GM21526 (cell line): ENCODE results near the gene LTBP4.
"Not testable (repeated sequence)": the region's sequence is repeated elsewhere in the genome, so short reads cannot be mapped to it uniquely, and the experiment has no call there.

Experiments
- ATAC-seq: cut with Tn5 transposase; IDR thresholded peaks from one replicate; pipeline ENCODE4 v1.9.1; 2021; ENCODE audit warnings: moderate library complexity; ENCODE audit not compliant: unreplicated experiment, low FRiP score

The LTBP4 gene

GRCh38 chr19:40624369-40625153 is 23.4 kb downstream of the LTBP4 start:
- ATAC-seq: not testable (repeated sequence)

DNA sequence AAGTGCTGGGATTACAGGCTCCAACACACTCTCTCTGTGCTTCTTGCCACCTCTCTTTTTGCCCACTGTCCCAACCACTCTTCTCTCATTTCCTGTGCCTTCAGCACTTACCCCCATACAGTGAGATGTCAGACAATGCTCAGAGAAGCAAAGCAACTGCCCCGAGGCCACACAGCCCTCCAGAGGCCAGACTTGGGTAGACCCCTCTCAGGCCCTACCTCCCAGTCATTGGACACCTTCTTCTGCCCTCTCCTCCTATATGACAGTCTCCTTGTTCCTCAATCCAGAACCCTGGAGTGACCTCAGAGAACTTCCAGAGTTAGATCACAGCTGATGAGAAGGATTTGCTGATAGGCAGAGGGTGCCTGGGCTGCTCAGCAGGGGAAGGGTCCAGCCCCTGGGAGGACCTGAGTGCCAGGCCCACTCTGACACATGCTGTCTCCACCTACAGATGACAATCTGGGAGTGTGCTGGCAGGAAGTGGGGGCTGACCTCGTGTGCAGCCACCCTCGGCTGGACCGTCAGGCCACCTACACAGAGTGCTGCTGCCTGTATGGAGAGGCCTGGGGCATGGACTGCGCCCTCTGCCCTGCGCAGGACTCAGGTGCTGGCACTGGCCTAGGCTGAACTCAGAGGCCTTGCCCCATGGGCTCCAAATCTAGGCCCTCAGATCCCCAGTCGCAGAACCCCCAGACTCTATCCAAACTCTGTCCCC is 24.4 kb downstream of the LTBP4 start:
- no peak for ATAC-seq

- ATAC-seq: no peak
Observed at GRCh38 chr19:40626918-40627317, 25.7 kb downstream of the LTBP4 start.

DNA sequence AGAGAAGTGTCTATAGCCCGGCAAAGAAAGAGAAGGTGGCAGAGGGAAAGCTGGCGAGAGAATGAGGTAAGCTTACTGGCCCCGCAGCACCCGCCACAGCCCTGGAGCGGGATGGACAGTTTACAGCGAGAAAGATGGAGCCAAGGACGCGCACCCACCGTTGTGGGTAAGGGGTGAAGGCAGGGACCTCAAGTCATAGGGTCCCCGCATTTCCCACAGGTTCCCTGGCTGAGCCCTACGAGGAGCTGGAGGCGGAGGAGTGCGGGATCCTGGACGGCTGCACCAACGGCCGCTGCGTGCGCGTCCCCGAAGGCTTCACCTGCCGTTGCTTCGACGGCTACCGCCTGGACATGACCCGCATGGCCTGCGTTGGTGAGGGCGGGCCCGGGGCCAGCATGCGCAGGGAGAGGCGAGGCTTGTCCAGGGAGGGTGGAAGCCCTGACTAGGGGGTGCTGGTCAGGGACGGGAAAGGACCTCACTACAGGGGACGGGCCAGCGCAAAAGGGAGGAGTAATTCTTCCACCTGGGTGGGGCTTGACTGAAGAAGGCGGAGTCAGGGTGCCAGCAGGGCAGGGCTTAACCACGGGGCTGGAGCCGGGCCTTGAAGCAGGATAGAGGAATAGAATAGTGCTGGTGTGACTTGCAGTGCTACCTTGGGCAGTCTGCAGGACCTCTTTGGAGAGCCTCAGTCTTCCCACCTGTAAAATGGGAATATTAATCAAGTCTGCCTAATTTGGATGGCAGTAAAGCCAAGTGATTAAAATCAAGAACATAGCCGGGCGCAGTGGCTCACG is 26.5 kb downstream of the LTBP4 start:
- ATAC-seq: no peak

DNA sequence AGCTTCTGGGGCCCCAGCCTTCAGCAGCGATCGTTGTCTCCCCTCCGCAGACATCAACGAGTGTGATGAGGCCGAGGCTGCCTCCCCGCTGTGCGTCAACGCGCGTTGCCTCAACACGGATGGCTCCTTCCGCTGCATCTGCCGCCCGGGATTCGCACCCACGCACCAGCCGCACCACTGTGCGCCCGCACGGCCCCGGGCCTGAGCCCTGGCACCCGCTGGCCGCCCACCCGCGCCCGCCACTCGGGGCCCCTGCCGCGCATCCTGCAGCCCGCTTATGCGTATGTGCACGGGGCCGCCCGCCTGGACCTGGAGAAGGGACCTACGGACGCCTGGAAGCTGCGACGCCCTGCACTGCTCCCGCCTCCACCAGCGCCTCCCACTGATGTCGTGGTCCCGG is 28.2 kb downstream of the LTBP4 start:
- no peak for ATAC-seq

GRCh38 chr19:40630571-40631160 is 29.5 kb downstream of the LTBP4 start:
- ATAC-seq: no peak

DNA sequence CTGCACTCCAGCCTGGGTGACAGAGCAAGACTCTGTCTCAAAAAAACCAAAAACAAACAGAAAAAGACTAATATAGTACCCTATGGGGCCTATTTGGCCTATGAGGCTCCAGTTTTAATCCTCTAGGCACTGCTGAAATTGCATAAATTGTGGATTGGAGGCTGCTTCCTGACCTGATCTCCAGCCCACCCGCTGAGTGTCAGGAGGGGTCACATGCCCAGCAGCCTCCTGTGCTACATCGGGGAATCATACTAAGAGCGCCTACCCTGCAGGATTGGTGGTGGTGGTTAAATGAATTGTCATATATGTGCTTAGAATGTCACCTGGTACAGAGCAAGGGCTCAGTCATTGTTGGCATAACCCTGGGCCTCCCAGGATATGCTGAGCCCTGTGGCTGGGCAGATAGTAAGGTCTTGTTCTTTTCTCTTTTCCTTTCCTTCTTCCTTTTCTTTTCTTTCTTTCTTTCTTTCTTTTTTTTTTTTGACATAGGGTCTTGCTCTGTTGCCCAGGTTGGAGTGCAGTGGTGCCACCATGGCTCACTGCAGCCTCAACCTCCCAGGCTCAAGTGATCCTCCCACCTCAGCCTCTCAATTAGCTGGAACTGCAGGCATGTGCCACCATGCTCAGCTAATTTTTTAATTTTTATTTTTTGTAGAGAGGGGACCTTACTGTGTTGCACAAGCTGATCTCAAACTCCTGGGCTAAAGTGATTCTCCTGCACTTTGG is 31.3 kb downstream of the LTBP4 start:
- no peak for ATAC-seq

DNA sequence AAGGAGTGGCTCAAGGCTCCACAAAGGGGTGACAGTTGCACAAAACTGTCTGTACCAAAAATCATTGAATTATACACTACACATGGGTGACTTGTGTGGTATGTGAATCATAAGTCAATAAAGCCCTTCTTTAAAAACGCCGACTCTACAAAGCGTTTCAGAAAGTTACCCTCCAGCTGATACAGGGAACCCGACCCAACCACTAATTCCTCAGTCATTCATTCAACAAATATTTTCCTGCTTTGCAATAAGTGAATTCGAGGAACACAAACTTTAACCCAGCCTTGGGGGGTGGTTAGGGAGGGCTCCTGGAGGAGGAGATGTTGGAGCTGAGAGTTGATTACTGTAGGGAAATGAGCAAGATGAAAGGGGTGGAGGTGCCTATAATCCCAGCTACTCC is 32.0 kb downstream of the LTBP4 start:
- ATAC-seq: no peak

GRCh38 chr19:40638327-40638726 is 37.2 kb downstream of the LTBP4 start:
- ATAC-seq: no peak

- no peak for ATAC-seq
Observed at GRCh38 chr19:40639638-40639982, 38.4 kb downstream of the LTBP4 start.

- no peak for ATAC-seq
Observed at GRCh38 chr19:40640744-40641143, 39.6 kb downstream of the LTBP4 start.

DNA sequence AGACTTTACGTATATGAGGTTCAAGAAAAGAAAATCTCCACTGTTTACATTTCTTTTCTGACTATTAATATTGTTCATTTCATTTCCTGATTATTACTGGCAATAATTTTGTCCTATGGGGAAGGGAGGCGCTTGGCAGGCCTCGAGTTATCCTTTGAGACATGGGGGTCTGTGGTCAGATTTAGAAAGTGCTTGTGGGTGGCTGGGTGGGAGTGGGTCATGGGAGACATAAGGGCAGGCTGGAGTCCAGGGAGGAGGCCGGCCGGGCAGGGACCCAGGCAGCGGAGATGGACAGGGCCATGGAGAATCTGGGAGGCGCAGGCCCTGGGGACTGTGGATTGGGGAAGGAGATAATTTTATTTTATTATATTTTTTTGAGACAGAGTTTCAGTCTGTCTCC is 40.1 kb downstream of the LTBP4 start:
- no peak for ATAC-seq

GRCh38 chr19:40642051-40642706 is 41.0 kb downstream of the LTBP4 start:
- ATAC-seq: no peak

DNA sequence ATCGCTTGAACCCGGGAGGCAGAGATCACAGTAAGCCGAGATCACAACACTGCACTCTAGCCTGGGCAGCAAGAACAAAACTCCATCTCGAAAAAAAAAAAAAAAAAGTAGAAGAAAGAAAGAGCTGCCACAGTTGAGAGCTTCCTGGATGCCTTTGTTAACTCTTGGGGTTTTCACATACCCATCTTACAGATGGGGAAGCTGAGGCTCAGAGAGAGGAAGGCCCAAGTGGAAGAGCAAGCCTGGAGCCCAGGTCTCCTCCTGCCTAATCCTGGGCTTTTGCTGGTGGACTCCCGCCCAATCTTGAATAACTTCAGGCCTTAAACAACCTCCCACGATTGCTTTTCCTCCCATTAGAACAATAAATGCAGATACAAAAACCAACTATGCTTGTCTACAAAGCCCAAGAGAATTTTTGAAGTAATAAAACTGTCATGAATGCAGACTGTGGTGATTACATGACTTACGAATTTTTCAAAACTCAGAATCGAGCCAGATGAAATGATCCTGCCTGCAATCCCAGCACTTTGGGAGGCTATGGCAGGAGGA is 41.7 kb downstream of the LTBP4 start:
- ATAC-seq: no peak

- no peak for ATAC-seq
Observed at GRCh38 chr19:40646743-40647254, 45.6 kb downstream of the LTBP4 start.

GRCh38 chr19:40649903-40650675 is 48.9 kb downstream of the LTBP4 start:
- ATAC-seq: not testable (repeated sequence)

DNA sequence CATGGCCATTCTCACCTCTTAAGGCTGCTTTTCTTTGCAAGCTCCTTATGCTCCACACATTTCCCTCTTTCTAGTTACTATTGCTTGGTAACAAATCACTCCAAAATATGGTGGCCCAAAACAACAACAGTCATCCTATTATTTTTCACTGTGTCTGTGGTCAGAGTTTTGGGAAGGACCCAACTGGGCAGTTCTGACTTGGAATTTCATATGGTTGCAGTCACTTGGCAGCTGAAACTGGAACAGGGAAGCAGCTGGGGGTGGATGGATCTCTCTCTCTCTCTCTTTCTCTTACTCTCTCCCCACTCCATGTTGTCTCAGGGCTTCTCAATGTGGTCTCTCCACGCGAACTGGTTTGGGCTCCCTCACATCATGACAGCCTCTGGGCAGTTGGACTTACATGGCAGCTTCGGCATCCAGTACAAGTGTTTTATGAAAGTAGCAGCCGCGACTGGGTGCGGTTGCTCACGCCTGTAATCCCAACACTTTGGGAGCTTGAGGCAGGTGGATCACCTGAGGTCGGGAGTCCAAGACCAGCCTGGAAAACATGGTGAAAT is 49.7 kb downstream of the LTBP4 start:
- no peak for ATAC-seq

- ATAC-seq: not testable (repeated sequence)
Observed at GRCh38 chr19:40652303-40652702, 51.1 kb downstream of the LTBP4 start.
